ENCODE measurements around the gene PCSK5.
"Not testable (repeated sequence)": the region's sequence is repeated elsewhere in the genome, so short reads cannot be mapped to it uniquely, and the experiment has no call there.

PCSK5 gene

GRCh38 chr9:76357555-76357954 is 467.1 kb downstream of the PCSK5 start:
- in situ Hi-C loops (cut with HindIII; ENCODE audit: low pct_ligation_motif_present, low sequenced_read_pairs), result no loop called here
- no peak for DNase-seq
- Histone ChIP-seq H3K36me3 (replicated peaks) (no peaks in the 10 kb centered on the region), H3K27me3 (replicated peaks) (no peaks in the 10 kb centered on the region), H3K27ac (no peak overlapping the region), H3K4me3 (ENCODE audit: low read depth, low read length) (no peak overlapping the region)
- TF ChIP-seq, protein P1, sequence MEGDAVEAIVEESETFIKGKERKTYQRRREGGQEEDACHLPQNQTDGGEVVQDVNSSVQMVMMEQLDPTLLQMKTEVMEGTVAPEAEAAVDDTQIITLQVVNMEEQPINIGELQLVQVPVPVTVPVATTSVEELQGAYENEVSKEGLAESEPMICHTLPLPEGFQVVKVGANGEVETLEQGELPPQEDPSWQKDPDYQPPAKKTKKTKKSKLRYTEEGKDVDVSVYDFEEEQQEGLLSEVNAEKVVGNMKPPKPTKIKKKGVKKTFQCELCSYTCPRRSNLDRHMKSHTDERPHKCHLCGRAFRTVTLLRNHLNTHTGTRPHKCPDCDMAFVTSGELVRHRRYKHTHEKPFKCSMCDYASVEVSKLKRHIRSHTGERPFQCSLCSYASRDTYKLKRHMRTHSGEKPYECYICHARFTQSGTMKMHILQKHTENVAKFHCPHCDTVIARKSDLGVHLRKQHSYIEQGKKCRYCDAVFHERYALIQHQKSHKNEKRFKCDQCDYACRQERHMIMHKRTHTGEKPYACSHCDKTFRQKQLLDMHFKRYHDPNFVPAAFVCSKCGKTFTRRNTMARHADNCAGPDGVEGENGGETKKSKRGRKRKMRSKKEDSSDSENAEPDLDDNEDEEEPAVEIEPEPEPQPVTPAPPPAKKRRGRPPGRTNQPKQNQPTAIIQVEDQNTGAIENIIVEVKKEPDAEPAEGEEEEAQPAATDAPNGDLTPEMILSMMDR (IDR thresholded peaks at IDR 0.05; ENCODE audit: low read depth, low read length, missing control alignments), result no peak

GRCh38 chr9:76358628-76359280 is 468.3 kb downstream of the PCSK5 start:
- in situ Hi-C loops (cut with HindIII; ENCODE audit: low pct_ligation_motif_present, low sequenced_read_pairs), result no loop called here
- TF ChIP-seq, protein P1 (IDR thresholded peaks at IDR 0.05; ENCODE audit: low read depth, low read length, missing control alignments), result no peak
- no peaks in the 10 kb centered on the region for H3K27me3 ChIP-seq (replicated peaks)

GRCh38 chr9:76359365-76359764 is 468.9 kb downstream of the PCSK5 start:
- in situ Hi-C loops (cut with HindIII; ENCODE audit: low pct_ligation_motif_present, low sequenced_read_pairs), result no loop called here
- H3K27me3 ChIP-seq (replicated peaks), result no peaks in the 10 kb centered on the region
- DNase-seq, result no peak
- H3K4me3 ChIP-seq (ENCODE audit: low read depth, low read length), result no peak overlapping the region
- no peak overlapping the region for H3K27ac ChIP-seq
- H3K36me3 ChIP-seq (replicated peaks), result no peaks in the 10 kb centered on the region
- TF ChIP-seq, protein P1 (IDR thresholded peaks at IDR 0.05; ENCODE audit: low read depth, low read length, missing control alignments), result no peak

More at GRCh38 chr9:76358628-76359280, 468.3 kb downstream of the PCSK5 start:
- H3K27ac ChIP-seq, result no peak overlapping the region
- H3K4me3 ChIP-seq (ENCODE audit: low read depth, low read length), result no peak overlapping the region
- H3K36me3 ChIP-seq (replicated peaks), result no peaks in the 10 kb centered on the region
- no peak for DNase-seq

DNA sequence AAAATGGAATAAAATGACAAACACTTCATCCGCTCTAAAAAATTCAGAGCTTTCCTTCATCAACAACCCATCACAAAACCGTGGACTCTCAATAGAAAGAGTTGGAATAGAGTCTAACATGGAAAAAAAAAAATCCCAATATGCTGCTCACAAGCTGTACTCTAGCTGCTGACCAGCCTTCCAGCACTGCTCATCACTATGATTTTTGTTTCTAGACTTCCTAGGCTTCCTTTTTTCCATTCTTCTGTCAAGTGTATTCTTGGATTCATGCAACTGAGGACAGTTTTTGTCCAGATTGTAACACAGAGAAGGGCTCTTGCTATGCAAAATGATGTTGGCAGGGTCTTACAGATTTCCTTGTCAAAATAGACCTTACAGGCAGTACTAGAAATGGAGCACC is 469.3 kb downstream of the PCSK5 start:
- no peaks in the 10 kb centered on the region for H3K27me3 ChIP-seq (replicated peaks)
- no peak for DNase-seq
- no peaks in the 10 kb centered on the region for H3K36me3 ChIP-seq (replicated peaks)
- no peak overlapping the region for H3K4me3 ChIP-seq (ENCODE audit: low read depth, low read length)
- TF ChIP-seq, protein P1 (IDR thresholded peaks at IDR 0.05; ENCODE audit: low read depth, low read length, missing control alignments), result no peak
- H3K27ac ChIP-seq, result no peak overlapping the region
- in situ Hi-C loops (cut with HindIII; ENCODE audit: low pct_ligation_motif_present, low sequenced_read_pairs), result no loop called here

- H3K4me3 ChIP-seq (ENCODE audit: low read depth, low read length); H3K36me3 ChIP-seq (replicated peaks); H3K27ac ChIP-seq; in situ Hi-C loops (cut with HindIII; ENCODE audit: low pct_ligation_motif_present, low sequenced_read_pairs); H3K27me3 ChIP-seq (replicated peaks); DNase-seq: not testable (repeated sequence)
Observed at GRCh38 chr9:76362332-76363031, 472.0 kb downstream of the PCSK5 start.

DNA sequence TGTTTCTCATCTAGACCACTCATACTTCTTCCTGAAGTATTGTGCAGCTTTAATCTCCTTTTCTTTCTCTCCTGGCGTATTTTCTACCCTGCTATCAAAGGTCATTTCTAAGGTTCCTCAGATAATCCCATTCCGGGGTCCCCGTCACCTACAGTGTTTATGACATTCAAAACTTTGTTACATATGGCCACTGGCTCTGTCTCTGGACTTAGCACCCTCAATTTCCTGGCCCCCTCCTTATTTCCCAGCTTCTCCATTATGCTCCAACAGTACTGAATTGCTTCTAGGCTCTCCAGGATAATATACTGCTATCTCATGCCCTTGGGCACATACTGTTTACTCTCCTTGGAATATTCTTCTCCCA is 472.5 kb downstream of the PCSK5 start:
- TF ChIP-seq, protein P1 (IDR thresholded peaks at IDR 0.05; ENCODE audit: low read depth, low read length, missing control alignments), result no peak
- Histone ChIP-seq H3K36me3 (replicated peaks) (no peaks in the 10 kb centered on the region), H3K27me3 (replicated peaks) (no peaks in the 10 kb centered on the region), H3K27ac (no peak overlapping the region), H3K4me3 (ENCODE audit: low read depth, low read length) (no peak overlapping the region)
- DNase-seq, result no peak
- in situ Hi-C loops (cut with HindIII; ENCODE audit: low pct_ligation_motif_present, low sequenced_read_pairs), result no loop called here
